Right lung (tissue), 5 donors: Measurements from ENCODE around the gene CCN5. TPM values are rescaled to one million over a fixed set of nuclear protein-coding genes. Genes with fewer than 3 reads are reported as not detected.

Source experiments
- DNase-seq, 2 donors: peaks; one replicate each; pipeline ENCODE4 v3.0.0-alpha.2; 2013
- polyA plus RNA-seq, 5 donors: library from polyadenylated mRNA; unstranded; fragments of 120-200 nt; gene quantifications; one replicate each; pipeline versions ENCODE4 v1.2.1 to v1.2.3, GENCODE V29; 2013; ENCODE audit warnings: inconsistent platforms in 1 of 5, low replicate concordance in 1 of 5; ENCODE audit not compliant: insufficient read length in 5 of 5, insufficient read depth in 1 of 5

The CCN5 gene
- polyA plus RNA-seq, 5 donors, result 0.27 to 0.43 (median 0.36) TPM

GRCh38 chr20:44736170-44737021 is 21.2 kb downstream of the CCN5 start:
- peak in 1 of 2 donors; percentile 26 for DNase-seq

GRCh38 chr20:44737116-44737515 is 21.9 kb downstream of the CCN5 start:
- no peak for DNase-seq

GRCh38 chr20:44738813-44739477 is 23.8 kb downstream of the CCN5 start:
- DNase-seq, result peak in 1 of 2 donors; percentile 70

GRCh38 chr20:44739942-44740341 is 24.8 kb downstream of the CCN5 start:
- DNase-seq, result peak in 1 of 2 donors; percentile 25

GRCh38 chr20:44742304-44743079 is 27.3 kb downstream of the CCN5 start:
- DNase-seq, result no peak

- no peak for DNase-seq
These were observed 28.0 kb downstream of the CCN5 start for GRCh38 chr20:44743080-44743701.

- no peak for DNase-seq
These were observed 28.9 kb downstream of the CCN5 start for GRCh38 chr20:44743916-44744655.

GRCh38 chr20:44745122-44745597 is 30.0 kb downstream of the CCN5 start:
- DNase-seq, result no peak

- DNase-seq, result no peak
These were observed 30.6 kb downstream of the CCN5 start, which contains the start of gene KCNK15 for GRCh38 chr20:44745598-44746366. TSS of gene KCNK15 (plus strand) at chr20:44745865. CDS start at chr20:44745911, 46 bp downstream.

- no peak for DNase-seq
These were observed 31.4 kb downstream of the CCN5 start for GRCh38 chr20:44746367-44747165.

GRCh38 chr20:44747166-44748004 is 32.2 kb downstream of the CCN5 start:
- peak; percentile 76 to 78 for DNase-seq

- DNase-seq, result peak; percentile 30 to 31
These were observed 32.8 kb downstream of the CCN5 start for GRCh38 chr20:44748005-44748370.

- DNase-seq, result no peak
These were observed 35.1 kb downstream of the CCN5 start for GRCh38 chr20:44750081-44750805.

- no peak for DNase-seq
These were observed 37.1 kb downstream of the CCN5 start for GRCh38 chr20:44752099-44752931.

- no peak for DNase-seq
These were observed 39.4 kb downstream of the CCN5 start for GRCh38 chr20:44754554-44754953.

GRCh38 chr20:44756011-44756688 is 41.0 kb downstream of the CCN5 start:
- no peak for DNase-seq
